ENCODE measurements around the gene DCPS.
"Not testable (repeated sequence)": the region's sequence is repeated elsewhere in the genome, so short reads cannot be mapped to it uniquely, and the experiment has no call there.

DNA sequence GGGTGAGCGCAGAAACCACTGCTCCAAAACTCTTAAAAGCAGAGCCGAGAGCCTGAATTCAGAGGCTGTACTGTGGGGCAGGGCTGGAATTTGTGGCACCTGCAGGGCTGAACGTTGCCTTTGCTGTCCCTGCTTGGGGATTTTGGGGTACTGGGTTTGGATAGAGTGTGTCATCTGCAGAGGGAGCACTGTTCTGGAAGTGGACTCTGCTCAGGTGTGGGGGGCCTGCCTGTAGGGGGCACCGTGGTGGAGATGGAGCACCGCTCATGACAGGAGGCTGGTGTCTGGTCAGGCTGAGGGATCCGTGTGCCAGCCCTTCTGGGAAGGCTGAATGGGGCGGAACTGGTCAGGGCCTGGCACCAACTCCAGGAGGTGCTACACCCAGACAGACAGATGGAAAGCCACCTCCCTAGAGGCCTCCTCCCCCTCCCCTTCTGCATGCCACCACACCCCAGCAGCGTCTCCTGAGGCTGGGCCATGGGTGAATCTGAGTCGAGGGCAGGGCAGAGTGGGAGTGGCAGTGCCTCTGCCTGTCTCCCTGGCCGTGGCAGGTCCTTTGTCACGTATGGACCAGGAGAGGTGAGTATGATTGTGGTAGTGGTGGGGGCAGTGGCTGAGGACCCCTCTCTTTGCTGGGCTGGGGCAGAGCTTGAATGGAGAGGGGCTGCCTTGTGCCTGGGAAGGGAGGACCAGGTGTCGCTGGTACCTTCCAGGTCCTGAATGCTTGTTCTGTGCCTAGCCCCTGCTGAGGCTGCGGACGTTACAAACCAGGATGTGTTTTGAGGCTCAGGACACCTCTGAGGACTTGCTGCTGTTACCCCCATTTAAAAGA, 63.2 kb downstream of the DCPS start:
- TF ChIP-seq, protein P1, sequence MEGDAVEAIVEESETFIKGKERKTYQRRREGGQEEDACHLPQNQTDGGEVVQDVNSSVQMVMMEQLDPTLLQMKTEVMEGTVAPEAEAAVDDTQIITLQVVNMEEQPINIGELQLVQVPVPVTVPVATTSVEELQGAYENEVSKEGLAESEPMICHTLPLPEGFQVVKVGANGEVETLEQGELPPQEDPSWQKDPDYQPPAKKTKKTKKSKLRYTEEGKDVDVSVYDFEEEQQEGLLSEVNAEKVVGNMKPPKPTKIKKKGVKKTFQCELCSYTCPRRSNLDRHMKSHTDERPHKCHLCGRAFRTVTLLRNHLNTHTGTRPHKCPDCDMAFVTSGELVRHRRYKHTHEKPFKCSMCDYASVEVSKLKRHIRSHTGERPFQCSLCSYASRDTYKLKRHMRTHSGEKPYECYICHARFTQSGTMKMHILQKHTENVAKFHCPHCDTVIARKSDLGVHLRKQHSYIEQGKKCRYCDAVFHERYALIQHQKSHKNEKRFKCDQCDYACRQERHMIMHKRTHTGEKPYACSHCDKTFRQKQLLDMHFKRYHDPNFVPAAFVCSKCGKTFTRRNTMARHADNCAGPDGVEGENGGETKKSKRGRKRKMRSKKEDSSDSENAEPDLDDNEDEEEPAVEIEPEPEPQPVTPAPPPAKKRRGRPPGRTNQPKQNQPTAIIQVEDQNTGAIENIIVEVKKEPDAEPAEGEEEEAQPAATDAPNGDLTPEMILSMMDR (IDR thresholded peaks at IDR 0.05), result not testable (repeated sequence)
- not testable (repeated sequence) for TF ChIP-seq POLR2A (IDR thresholded peaks at IDR 0.05)
